SH-SY5Y (cell line): ENCODE data around the gene NUP93.

Source experiments
- GATA2 ChIP-seq: IDR thresholded peaks from 2 replicates; pipeline ENCODE4 v1.6.1; 2011; ENCODE audit warnings: mild to moderate bottlenecking, low read depth, low read length
- GATA3 ChIP-seq: IDR thresholded peaks from 2 replicates; pipeline ENCODE4 v1.6.1; 2011; ENCODE audit warnings: low read depth, mild to moderate bottlenecking, low read length, moderate library complexity

The NUP93 gene

DNA sequence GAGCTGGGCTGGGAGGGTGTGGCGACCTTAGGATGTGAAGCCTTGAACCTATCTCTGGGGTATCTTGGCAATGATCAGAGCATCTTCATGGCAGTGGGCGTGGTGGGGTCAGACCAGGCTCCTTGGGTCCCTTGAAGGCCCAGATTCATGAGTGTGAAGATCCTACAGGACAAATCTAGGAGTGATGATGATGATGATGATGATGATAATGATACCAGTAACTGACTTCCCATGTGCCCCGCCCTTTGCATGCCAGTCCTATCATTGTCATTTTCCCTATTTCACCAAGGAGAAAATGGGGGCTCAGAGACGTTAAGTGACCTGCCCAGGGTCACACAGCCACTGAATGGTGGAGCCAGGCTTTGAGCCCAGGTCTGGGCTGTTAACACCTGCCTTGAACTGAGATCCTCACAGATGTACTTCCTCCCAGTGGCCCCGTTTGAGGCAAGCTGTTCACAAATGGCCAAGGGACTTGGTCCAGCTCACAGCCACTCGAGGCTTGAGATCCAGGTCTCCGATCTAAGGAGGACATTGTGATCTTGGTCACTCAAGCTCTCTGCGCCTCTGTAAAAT, 148.4 kb downstream of the NUP93 start:
- TF ChIP-seq GATA3: no peak
- no peak for TF ChIP-seq GATA2

DNA sequence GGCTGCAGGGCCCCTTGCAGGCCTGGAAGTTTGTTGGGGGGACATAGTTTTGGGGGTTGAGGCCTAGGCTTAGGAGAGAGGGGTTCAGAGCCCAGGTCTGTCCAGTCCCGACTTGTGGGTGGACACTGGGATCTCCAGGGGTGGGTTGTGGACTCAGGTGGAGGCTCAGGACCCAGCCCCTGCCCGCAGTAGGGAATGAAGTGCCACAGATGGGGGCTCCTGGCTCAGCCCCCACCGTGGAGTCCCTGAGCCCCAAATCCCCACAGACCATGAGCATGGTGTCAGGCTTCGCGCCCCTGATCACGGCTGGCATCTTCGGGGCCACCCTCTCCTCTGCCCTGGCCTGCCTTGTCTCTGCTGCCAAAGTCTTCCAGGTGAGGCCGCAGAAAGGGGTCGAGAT, 149.3 kb downstream of the NUP93 start:
- no peak for TF ChIP-seq GATA3
- no peak for TF ChIP-seq GATA2

DNA sequence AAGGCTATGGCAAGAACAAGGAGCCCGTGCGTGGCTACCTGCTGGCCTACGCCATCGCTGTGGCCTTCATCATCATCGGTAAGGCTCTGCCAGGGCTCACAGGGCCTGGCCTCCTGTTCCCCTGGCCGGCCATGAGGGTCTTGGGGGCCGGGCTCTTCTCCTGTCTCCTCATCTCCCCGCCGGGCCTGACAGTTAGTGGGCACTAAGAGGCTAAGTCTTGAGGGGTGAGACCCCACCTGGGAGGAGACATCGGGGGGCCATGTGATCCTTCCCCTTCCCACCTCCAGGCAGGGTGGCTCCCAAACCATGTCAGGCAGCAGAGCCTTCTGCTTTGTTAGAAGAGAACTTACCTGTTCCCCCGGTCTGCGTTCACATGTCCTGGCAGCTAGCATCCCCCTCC, 150.2 kb downstream of the NUP93 start:
- TF ChIP-seq GATA2 (no peak), GATA3 (no peak)

DNA sequence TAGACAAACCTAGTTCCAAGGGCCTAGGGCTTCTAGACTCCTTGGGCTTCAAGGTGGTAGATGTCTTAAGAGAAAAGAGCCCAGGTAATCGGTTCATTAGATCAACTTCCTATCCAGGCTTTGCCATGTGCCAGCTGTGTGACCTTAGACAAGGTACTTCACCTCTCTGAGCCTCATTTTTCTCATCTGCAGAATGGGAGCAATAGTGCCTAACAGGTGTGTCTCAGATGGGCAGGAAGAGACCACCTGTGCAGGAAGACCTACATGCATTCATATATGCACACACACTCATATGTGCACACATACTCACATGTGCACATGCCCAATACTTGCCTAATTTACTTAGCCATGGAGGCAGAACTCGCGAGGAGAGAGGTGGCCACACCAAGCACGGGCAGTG, 150.8 kb downstream of the NUP93 start:
- TF ChIP-seq GATA3 (no peak), GATA2 (no peak)

DNA sequence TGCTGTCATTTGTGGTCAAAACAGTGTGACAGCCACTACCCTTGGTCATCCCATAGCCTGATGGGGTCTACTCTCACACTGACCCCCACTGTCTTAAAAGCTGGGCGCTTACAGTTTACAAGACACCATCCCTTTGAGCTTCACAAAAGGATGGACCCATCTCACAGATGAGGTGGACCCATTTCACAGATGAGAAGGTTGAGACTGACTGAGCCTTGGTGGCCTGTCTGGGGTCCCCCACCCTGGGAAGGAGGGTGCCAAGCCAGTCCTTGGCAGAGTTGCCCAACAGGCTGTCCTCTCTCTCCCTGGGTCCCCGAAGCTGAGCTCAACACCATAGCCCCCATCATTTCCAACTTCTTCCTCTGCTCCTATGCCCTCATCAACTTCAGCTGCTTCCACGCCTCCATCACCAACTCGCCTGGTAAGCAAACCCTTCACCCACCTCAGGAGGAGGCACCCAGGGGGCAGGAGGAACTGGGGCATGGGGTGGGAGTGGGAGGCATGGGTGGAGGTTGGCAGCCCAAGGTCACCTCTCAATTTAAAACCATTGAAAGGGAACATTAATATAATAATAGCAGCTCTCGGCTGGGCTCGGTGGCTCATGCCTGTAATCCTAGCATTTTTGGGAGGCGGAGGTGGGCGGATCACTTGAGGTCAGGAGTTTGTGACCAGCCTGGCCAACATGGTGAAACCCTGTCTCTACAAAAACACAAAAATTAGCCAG, 152.3 kb downstream of the NUP93 start:
- no peak for TF ChIP-seq GATA3
- no peak for TF ChIP-seq GATA2

DNA sequence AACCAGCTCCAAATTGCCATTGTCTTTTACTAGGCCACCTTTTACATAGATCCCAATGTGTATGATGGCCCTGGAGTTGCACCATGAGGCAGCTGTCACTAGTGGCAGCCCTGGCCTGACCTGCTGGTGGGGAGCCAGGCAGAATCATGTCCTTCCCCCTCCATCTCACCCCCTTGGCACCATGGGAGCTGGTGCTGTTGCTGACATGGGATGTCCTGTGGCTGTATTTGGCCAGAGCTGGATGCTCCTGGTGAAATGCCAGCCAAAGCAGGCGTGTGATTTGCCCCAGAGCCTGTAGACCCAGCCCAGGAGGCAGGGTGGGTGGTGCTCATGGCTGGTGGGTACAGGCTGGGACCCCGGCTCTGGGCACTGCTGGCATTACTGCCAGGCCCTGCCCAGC, 153.7 kb downstream of the NUP93 start:
- TF ChIP-seq GATA3 (no peak), GATA2 (no peak)

DNA sequence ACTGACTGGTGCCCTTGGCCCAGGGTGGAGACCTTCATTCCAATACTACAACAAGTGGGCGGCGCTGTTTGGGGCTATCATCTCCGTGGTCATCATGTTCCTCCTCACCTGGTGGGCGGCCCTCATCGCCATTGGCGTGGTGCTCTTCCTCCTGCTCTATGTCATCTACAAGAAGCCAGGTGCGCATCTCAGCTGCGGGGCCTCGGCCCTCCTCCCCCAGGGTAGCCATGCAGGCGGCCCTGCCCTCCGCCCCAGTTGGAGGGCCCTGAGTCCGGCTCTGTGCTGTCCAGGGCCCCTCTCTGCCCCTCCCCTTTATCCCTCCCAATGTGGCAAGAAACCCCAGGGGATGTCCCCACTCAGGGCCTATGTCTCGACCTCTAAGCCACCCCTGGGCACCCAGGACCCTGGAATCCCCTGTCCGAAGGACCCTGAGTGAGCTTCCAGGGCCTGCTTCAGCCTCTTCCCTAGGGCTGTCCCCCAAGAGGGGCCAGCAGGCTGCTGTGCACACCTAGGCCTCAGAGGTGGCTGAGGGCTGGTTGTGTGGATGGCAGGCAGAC, 154.2 kb downstream of the NUP93 start:
- TF ChIP-seq GATA3: no peak
- TF ChIP-seq GATA2: no peak

DNA sequence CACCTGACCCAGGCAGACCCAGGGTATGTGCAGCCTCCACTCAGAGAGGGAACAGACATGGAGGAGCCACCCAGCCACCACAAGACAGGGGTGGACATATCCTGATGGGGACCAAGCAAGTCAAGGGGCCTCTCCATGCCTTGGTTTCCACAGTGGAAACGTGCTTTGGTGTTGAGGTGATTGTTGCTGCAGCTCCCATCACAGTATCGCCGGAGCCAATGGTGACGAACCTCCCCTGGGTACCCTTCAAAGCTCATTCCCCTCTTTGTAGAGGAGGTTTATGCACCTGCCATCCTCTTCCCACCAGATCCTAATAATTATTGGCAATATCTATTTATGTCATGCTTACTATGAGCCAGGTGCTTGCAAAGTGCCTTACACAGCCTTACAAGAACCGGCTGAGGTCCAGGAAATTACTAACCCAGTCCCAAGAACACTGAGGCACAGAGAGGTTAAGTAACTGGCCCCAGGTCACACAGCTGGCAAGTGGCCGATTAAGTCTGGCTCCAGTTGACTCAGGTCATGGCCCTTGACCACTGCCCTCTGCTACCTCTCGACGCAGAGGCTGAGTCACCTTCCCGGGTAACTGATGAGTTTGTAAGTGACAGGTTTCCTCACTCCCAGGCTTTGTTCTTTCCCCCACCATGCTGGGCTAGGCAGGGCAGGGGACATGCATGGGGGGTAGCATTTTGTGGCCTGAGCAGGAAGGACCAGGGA, 155.7 kb downstream of the NUP93 start:
- TF ChIP-seq GATA3: no peak
- no peak for TF ChIP-seq GATA2

DNA sequence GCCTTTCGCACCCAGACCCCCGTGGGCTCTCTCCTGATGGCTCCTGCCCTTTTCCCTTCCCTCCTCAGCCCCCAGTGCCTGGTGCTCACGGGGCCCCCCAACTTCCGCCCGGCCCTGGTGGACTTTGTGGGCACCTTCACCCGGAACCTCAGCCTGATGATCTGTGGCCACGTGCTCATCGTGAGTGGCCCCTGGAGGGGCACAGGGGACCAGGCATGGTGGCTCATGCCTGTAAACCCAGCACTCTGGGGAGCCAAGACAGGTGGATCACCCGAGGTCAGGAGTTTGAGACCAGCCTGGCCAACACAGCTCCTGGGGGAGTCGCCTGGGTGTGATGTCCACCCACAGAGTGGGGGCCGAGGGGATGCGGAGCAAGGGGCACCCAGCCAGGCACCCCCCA, 156.4 kb downstream of the NUP93 start:
- TF ChIP-seq GATA2 (no peak), GATA3 (no peak)

DNA sequence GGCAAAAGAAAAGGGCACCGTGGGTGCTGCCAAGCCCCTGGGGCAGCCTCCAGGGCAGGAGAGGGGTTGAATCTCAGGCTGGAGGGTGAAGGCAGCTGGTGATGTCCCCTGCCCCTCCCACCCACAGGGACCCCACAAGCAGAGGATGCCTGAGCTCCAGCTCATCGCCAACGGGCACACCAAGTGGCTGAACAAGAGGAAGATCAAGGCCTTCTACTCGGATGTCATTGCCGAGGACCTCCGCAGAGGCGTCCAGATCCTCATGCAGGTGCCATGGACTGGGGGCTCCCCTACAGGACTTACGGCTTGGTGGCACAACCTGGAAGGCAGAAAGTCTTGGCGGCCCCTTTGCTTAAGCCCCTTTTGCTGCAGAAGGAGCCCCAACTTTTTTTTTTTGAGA, 156.9 kb downstream of the NUP93 start:
- TF ChIP-seq GATA3 (no peak), GATA2 (no peak)

DNA sequence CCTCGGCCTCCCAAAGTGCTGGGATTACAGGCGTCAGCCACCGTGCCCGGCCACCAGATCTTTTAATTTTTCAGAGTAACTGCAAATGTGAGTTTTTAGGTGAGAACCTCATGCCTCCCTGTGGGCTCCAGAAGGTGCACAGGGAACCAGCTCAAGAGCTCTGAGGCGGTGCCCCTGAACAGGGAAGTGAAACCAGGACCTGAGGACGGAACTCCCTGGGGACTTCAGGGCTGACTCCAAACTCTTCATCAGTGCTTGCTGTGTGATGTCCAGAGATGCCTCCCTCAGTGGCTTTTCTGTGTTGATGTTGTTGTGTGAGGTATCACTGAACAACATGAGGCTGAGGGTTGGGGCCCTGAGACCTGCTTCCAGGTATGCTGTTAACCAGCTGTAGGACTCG, 158.9 kb downstream of the NUP93 start:
- TF ChIP-seq GATA3: no peak
- TF ChIP-seq GATA2: no peak

DNA sequence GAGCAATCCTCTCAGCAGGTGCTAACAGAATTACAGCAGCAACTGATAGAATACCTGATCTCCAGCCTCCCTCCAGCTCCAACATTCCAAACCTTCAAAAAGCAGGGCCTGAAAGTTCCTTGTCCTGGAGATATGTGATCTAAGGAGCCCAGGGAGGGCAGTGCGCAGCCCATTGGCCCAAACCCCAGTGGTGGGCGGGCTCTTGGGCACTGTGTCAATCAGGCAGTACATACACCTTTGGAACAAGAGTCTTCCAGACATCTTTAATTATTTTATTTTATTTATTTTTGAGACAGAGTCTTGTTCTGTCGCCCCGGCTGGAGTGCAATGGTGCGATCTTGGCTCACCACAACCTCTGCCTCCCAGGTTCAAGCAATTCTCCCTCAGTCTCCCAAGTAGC, 159.3 kb downstream of the NUP93 start:
- TF ChIP-seq GATA3 (no peak), GATA2 (no peak)

DNA sequence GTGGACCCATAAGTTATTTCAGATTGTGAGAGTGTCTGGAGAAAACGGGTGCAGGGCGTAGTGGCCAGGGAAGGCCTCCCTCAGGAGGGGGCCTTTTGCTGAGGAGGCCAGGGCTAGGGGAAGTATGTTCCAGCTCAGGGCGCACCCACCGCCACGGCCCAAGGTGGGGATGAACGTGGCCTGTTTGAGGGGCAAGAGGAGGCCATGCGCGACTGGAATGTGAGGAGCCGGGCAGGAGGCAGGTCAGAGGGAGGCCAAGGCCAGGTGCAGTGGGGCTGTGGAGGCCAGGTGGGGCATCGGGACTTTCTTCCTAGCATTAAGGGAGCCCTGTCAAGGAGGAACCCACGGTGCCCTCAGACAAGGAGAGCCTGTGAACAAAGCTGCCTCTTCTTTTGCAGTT, 161.8 kb downstream of the NUP93 start:
- no peak for TF ChIP-seq GATA2
- TF ChIP-seq GATA3: no peak

DNA sequence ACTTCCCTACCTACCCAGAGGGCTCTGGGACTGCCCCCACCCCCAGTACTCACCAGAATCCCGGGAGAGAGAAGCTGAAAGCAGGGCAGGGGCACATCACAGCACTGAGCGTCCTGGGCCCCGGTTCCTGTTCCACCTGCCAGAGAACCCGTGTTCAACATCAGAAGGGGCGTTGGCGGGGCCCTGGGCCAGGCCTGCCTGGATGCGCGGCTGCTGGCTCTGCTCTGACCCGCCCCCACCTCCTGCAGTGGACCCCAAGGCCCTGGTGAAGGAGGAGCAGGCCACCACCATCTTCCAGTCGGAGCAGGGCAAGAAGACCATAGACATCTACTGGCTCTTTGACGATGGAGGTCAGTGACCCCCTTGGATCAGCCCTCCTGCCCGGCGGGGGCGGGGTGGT, 162.8 kb downstream of the NUP93 start:
- TF ChIP-seq GATA2 (no peak), GATA3 (no peak)
